Muscle of arm (tissue), 14 donors: ENCODE measurements around the gene UQCRQ. TPM values are rescaled to one million over a fixed set of nuclear protein-coding genes. Genes with fewer than 3 reads are reported as not detected.

Source experiments
- DNase-seq: peaks from one replicate; pipeline ENCODE4 v3.0.0-alpha.2; 2013
- long read RNA-seq, 11 donors: transcript quantifications; one replicate each; lab custom pipeline, GENCODE V29; 2026
- polyA plus RNA-seq, 12 donors: library from polyadenylated mRNA; unstranded; fragments of 120-200 nt; gene quantifications; one replicate each; pipeline ENCODE4 v1.2.1, GENCODE V29; 2013; ENCODE audit not compliant: insufficient read length in 12 of 12

The UQCRQ gene
- 100 to 1,000 TPM in 11 of 12 donors, not detected in 1; 109 to 280 (median 181) TPM for polyA plus RNA-seq
- long read RNA-seq, donor 1, transcript UQCRQ-206 (2 exons, 874 nt) = minor isoform, 6 of 324 reads
- long read RNA-seq, donor 1, transcript UQCRQ-201 (2 exons, 586 nt) = minor isoform, 33 of 324 reads
- long read RNA-seq, donor 1, transcript UQCRQ-203 (3 exons, 839 nt) = major isoform, 262 of 324 reads
- long read RNA-seq, donor 1, transcript UQCRQ-202 (3 exons, 429 nt) = minor isoform, 17 of 324 reads
- long read RNA-seq, donor 1, partial matches to known transcripts = 0 of 324 reads
- long read RNA-seq, donor 1, other reads (novel, unspliced or antisense) = 5 of 324 reads
- long read RNA-seq, donor 2, transcript UQCRQ-205 (2 exons, 258 nt) = minor isoform, 9 of 321 reads
- long read RNA-seq, donor 2, transcript UQCRQ-202 (3 exons, 429 nt) = minor isoform, 21 of 321 reads
- long read RNA-seq, donor 2, transcript UQCRQ-203 (3 exons, 839 nt) = major isoform, 219 of 321 reads
- long read RNA-seq, donor 2, transcript UQCRQ-201 (2 exons, 586 nt) = minor isoform, 67 of 321 reads
- long read RNA-seq, donor 2, partial matches to known transcripts = 0 of 321 reads
- long read RNA-seq, donor 2, other reads (novel, unspliced or antisense) = 0 of 321 reads
- long read RNA-seq, donor 3, transcript UQCRQ-201 (2 exons, 586 nt) = minor isoform, 26 of 169 reads
- long read RNA-seq, donor 3, transcript UQCRQ-203 (3 exons, 839 nt) = major isoform, 119 of 169 reads
- long read RNA-seq, donor 3, transcript UQCRQ-202 (3 exons, 429 nt) = minor isoform, 10 of 169 reads
- long read RNA-seq, donor 3, partial matches to known transcripts = 10 of 169 reads
- long read RNA-seq, donor 3, other reads (novel, unspliced or antisense) = 0 of 169 reads
- long read RNA-seq, donor 4, transcript UQCRQ-205 (2 exons, 258 nt) = minor isoform, 5 of 124 reads
- long read RNA-seq, donor 4, transcript UQCRQ-203 (3 exons, 839 nt) = major isoform, 89 of 124 reads
- long read RNA-seq, donor 4, transcript UQCRQ-202 (3 exons, 429 nt) = minor isoform, 6 of 124 reads
- long read RNA-seq, donor 4, transcript UQCRQ-201 (2 exons, 586 nt) = minor isoform, 23 of 124 reads
- long read RNA-seq, donor 4, partial matches to known transcripts = 0 of 124 reads
- long read RNA-seq, donor 4, other reads (novel, unspliced or antisense) = 0 of 124 reads
- long read RNA-seq, donor 5, transcript UQCRQ-202 (3 exons, 429 nt) = minor isoform, 60 of 443 reads
- long read RNA-seq, donor 5, transcript UQCRQ-203 (3 exons, 839 nt) = major isoform, 314 of 443 reads
- long read RNA-seq, donor 5, transcript UQCRQ-206 (2 exons, 874 nt) = minor isoform, 9 of 443 reads
- long read RNA-seq, donor 5, transcript UQCRQ-201 (2 exons, 586 nt) = minor isoform, 54 of 443 reads
- long read RNA-seq, donor 5, partial matches to known transcripts = 0 of 443 reads
- long read RNA-seq, donor 5, other reads (novel, unspliced or antisense) = 0 of 443 reads
- long read RNA-seq, donor 6, transcript UQCRQ-203 (3 exons, 839 nt) = major isoform, 129 of 188 reads
- long read RNA-seq, donor 6, transcript UQCRQ-201 (2 exons, 586 nt) = minor isoform, 41 of 188 reads
- long read RNA-seq, donor 6, transcript UQCRQ-202 (3 exons, 429 nt) = minor isoform, 6 of 188 reads
- long read RNA-seq, donor 6, partial matches to known transcripts = 5 of 188 reads
- long read RNA-seq, donor 6, other reads (novel, unspliced or antisense) = 0 of 188 reads
- long read RNA-seq, donor 7, transcript UQCRQ-205 (2 exons, 258 nt) = minor isoform, 8 of 168 reads
- long read RNA-seq, donor 7, transcript UQCRQ-203 (3 exons, 839 nt) = major isoform, 113 of 168 reads
- long read RNA-seq, donor 7, transcript UQCRQ-202 (3 exons, 429 nt) = minor isoform, 20 of 168 reads
- long read RNA-seq, donor 7, transcript UQCRQ-201 (2 exons, 586 nt) = minor isoform, 23 of 168 reads
- long read RNA-seq, donor 7, partial matches to known transcripts = 0 of 168 reads
- long read RNA-seq, donor 7, other reads (novel, unspliced or antisense) = 0 of 168 reads
- long read RNA-seq, donor 8, transcript UQCRQ-203 (3 exons, 839 nt) = major isoform, 237 of 333 reads
- long read RNA-seq, donor 8, transcript UQCRQ-202 (3 exons, 429 nt) = minor isoform, 29 of 333 reads
- long read RNA-seq, donor 8, transcript UQCRQ-205 (2 exons, 258 nt) = minor isoform, 10 of 333 reads
- long read RNA-seq, donor 8, transcript UQCRQ-201 (2 exons, 586 nt) = minor isoform, 49 of 333 reads
- long read RNA-seq, donor 8, partial matches to known transcripts = 0 of 333 reads
- long read RNA-seq, donor 8, other reads (novel, unspliced or antisense) = 0 of 333 reads
- long read RNA-seq, donor 9, transcript UQCRQ-203 (3 exons, 839 nt) = major isoform, 176 of 240 reads
- long read RNA-seq, donor 9, transcript UQCRQ-201 (2 exons, 586 nt) = minor isoform, 45 of 240 reads
- long read RNA-seq, donor 9, transcript UQCRQ-202 (3 exons, 429 nt) = minor isoform, 12 of 240 reads
- long read RNA-seq, donor 9, partial matches to known transcripts = 0 of 240 reads
- long read RNA-seq, donor 9, other reads (novel, unspliced or antisense) = 0 of 240 reads
- long read RNA-seq, donor 10, transcript UQCRQ-201 (2 exons, 586 nt) = minor isoform, 40 of 256 reads
- long read RNA-seq, donor 10, transcript UQCRQ-205 (2 exons, 258 nt) = minor isoform, 5 of 256 reads
- long read RNA-seq, donor 10, transcript UQCRQ-203 (3 exons, 839 nt) = major isoform, 188 of 256 reads
- long read RNA-seq, donor 10, transcript UQCRQ-202 (3 exons, 429 nt) = minor isoform, 19 of 256 reads
- long read RNA-seq, donor 10, partial matches to known transcripts = 0 of 256 reads
- long read RNA-seq, donor 10, other reads (novel, unspliced or antisense) = 0 of 256 reads
- long read RNA-seq, donor 11, transcript UQCRQ-201 (2 exons, 586 nt) = minor isoform, 39 of 324 reads
- long read RNA-seq, donor 11, transcript UQCRQ-202 (3 exons, 429 nt) = minor isoform, 24 of 324 reads
- long read RNA-seq, donor 11, transcript UQCRQ-206 (2 exons, 874 nt) = minor isoform, 6 of 324 reads
- long read RNA-seq, donor 11, transcript UQCRQ-203 (3 exons, 839 nt) = major isoform, 253 of 324 reads
- long read RNA-seq, donor 11, partial matches to known transcripts = 0 of 324 reads
- long read RNA-seq, donor 11, other reads (novel, unspliced or antisense) = 0 of 324 reads

- DNase-seq = peak; percentile 99
Observed at GRCh38 chr5:132866342-132867045, at the start of gene UQCRQ, which contains the start of gene GDF9. Gene UQCRQ (plus strand): TSS chr5:132866642. CDS start chr5:132866882, 240 bp downstream. Gene GDF9 (minus strand): TSS chr5:132866469. CDS start chr5:132864533, 1,936 bp downstream.

DNA sequence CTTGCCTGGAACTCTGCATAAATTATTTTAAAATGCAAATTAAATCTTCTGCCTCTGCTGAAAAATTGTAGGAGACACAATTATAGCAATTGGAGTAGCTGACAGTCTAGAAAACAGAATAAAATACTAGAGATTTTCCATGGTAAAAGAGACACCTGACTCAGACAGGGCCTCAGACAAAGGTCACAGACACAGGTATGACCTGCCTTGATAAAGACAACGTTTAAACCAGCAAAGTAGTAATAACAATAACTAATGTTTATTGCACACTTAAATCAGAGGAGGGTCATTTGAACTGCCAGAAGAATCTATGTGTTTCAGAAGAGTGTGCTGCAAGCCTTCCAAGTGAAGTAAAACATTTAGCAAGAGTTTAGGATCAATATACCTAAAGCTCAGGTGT is 49.4 kb upstream of the UQCRQ start:
- no peak for DNase-seq

DNA sequence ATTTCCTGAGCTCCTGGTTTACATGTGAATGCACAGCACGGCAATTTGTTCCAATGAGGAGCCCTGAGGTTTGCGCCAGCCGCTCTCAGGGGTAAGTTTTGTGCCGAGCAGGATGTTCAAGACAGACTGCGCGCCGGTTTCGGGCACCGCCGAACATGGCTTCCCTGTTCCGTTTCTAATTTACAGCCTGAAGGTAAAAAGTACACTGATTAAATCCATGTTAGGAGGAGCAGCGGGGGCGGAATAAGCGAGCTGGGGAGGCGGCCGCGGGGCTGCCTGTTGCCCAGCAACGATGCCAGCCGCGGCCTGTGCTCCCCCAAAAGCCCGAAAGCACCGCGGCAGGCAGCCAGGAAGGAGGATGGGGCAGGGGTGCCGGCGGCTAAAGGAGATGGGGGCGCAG is 47.0 kb upstream of the UQCRQ start:
- no peak for DNase-seq

DNA sequence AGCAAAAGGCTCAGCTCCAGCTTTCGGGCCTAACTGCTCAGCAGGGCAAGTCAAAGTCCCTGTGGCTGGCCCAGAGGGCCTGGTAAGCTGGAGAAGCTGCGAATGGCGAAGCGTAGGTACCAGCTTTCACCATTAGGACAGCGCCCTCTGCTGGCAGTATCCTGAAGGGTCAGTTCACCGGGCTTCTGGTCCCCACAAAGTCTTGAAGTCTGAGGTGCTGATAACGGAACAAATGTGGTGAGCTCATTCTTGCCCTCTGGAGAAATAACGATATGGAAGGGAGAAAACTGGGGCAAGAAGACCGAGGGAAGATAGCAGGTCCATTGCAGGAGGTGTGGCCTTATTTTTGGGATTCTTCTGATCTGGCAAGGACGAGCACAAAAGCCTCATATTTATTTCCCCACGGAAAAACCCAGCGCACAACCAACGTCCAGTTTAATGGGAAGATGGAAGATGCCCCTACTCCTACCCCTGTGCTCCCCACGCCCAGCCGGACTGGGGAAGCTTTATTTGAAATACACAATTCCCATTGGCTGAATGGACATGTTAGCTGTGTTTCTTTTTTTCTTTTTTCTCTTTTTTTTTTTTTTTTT is 46.2 kb upstream of the UQCRQ start:
- peak; percentile 86 for DNase-seq

DNA sequence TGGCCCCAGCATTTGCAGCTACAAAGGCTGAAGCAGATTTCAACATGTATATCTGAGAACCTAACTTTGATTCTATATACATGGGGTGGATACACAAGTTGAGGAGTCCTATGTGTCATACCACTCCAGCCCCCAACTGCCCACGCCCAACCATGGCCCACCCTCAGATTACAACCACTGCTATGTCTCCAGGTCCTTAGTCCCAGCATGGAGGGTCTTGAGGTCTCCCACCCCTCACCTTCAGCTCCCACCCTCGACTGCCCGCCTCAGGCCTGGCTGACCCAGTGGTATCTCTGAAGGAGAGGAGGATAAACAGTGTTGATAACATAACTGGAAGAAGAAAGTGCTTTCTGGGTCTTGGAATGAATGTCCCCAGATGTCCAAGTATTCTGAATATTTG is 45.1 kb upstream of the UQCRQ start:
- DNase-seq = no peak

DNA sequence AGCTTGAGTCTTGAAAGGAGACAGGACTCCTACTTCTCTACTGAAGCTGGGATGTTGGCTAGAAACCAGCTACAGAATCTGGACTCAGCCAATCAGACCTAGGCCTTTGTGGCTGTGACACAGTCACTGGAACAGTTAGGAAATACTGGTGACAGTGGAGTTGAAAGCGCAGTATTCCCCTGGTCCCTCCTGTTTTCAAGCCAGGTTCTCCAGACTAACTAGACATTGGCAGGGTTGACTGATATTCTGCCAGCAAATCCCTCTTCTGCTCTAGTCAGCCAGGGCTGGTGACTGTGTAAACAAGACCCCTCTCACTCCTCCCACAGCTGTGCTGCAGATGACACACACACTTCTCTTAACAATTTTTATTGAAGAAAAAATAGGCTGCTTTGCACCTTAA is 44.7 kb upstream of the UQCRQ start:
- DNase-seq = no peak

DNA sequence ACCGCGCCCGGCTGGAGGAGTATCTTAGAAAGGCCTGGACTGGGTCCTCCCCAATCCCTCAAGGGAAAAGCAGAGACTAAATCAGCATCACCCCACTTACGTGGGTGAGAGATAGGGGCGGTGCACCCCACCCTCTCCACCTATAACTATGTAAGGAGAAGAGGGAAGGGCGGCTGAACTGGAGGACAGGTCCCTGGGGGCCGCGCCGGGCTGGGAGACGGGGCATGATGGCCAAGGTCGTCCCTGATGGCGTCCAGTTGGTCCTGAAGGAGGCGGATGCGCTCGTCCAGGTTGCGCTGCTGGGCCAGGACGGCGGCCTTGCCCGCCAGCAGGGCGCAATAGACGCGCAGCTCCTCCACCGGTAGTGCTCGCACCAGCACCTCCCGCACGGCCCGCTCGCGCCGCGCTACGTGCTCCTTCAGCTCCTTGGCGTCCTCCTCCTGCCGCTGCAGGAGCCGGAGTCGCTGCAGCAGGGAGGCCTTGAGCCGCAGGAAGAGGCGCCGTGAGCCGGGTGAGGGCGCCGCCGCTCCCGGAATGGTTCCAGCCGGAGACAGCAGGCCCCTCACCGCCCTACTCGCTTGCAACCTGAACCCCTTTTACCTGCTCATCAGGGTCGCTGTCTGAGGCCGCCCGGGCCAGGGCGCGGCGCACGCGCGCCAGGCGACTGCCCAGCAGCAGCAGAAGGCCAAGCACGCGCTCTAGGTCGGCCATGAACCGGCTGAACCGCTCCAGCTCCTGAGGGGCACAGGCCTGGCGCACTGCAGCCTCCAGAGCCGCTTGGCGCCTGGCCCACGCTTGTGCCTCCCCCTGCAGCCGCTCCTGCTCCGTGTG is 43.6 kb upstream of the UQCRQ start:
- DNase-seq = peak; percentile 42

- DNase-seq = no peak
Observed at GRCh38 chr5:132823481-132824050, 42.9 kb upstream of the UQCRQ start.

- no peak for DNase-seq
Observed at GRCh38 chr5:132824426-132824825, 42.0 kb upstream of the UQCRQ start.

GRCh38 chr5:132825033-132825833 is 41.2 kb upstream of the UQCRQ start:
- DNase-seq = no peak

- no peak for DNase-seq
Observed at GRCh38 chr5:132825834-132826391, 40.5 kb upstream of the UQCRQ start.

DNA sequence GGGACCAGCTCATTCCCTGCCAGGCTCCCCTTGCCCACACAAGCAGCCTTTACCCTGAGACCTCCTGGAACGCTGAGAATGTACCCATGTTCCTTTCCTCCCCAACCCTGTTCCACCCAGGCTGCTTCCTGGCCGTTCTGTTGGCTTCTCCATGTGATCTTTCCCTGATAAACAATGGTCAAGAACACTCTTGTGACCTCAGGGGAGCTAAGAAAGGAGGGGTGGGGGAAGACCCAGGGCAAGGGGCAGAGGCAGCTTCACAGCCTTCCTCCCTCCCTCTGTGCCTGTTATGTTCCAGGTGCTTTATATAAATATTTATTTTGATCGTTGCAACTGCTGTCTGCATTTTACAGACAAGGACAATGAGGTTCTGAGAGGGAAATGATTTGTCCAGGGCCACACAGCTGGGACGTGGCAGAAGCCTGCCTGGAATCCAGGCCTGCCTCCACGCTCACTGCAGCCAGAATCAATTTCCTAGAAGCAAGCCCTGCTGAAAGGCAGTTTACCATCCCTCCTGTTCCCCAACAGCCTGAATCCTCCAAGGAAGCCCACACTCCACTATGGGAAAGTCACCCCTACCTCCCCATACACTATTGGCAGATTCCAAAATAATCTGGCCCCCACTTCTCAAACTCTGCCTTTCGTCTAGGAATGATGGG is 39.9 kb upstream of the UQCRQ start:
- no peak for DNase-seq

DNA sequence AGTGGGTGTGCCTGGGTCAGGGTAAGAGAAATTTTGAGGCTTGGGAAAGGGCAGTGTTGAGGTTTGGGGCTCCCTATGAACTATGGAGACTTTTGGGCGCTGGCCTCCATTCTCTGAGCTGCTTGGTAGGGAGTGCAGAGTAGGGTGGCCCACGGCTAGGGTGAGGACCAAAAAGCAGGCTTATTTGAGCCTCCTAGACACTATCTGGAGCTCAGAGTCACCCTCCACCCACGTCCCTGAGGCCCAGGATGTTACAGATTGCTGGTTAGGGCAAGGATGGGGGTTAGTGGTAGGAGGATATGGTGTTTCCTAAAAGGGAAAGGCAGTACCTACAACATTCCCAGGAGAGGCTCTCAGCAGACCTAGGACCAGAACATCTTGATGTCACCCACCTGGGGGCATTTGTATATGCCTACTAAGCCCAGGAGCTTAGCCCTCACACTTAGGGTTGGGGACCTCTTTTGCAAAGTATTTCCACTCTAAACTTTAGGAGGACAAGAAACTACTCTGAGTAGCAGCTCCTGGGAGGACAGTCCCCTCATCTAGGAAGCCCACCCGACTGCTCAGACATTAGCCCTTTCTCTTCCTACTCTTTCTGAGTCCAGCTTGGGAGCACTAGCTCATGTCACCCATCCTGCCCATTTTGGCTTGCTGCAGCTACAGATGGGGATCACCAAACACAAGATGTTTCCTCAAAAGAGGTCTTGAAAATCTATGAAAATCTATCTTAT is 38.3 kb upstream of the UQCRQ start:
- DNase-seq = no peak
